Heart left ventricle (tissue), 13 donors: ENCODE data around the gene SLC10A4.

Experiments
- POLR2A ChIP-seq, 2 donors: fragments of 450-650 bp; IDR thresholded peaks; one replicate each; pipeline ENCODE4 v1.6.1; 2017; ENCODE audit warnings: antibody characterized with exemption in 2 of 2, mild to moderate bottlenecking in 2 of 2, moderate library complexity in 2 of 2
- TF ChIP-seq, protein P1 (sequence below), 12 donors: fragments of 200-600 bp; sonication (generic) in 4 of 12; IDR thresholded peaks; one replicate each; pipeline versions ENCODE4 v1.5.0 to v1.8.0; 2018 to 2022; ENCODE audit warnings: antibody characterized with exemption in 12 of 12, mild to moderate bottlenecking in 5 of 12
- donor health status: ischemic (EF 13 %, LVEDD 7.1; RV severe dilation, severe dysfunction).
- donor health status: DM: no; HTN: yes; CAD: no.
- donor health status: DM: no; HTN: no; CAD: no.
- donor health status: ischemic (EF 25% LVEDD 6.9; RV normal size, moderate dysfunction).
- donor health status: ischemic (EF 25% LVEDD 5.7; RV mildly dilated, moderate dysfunction).
- donor health status: ischemic (EF 35%, LVEDD 5.7; RV mildly dilated, moderate dysfunction).
- donor health status: nonischemic (EF 11% LVEDD 7.7; RV severe dilation, severe dysfunction).
- donor health status: DM: yes; HTN: yes; CAD: no.
- donor health status: PGD.
- donor health status: ischemic (EF 29% LVEDD 5.4; RV normal size, mild dysfunction).
- donor health status: nonischemic (EF 23%, LVEDD 6.1; RV moderate dilation, normal function).

DNA sequence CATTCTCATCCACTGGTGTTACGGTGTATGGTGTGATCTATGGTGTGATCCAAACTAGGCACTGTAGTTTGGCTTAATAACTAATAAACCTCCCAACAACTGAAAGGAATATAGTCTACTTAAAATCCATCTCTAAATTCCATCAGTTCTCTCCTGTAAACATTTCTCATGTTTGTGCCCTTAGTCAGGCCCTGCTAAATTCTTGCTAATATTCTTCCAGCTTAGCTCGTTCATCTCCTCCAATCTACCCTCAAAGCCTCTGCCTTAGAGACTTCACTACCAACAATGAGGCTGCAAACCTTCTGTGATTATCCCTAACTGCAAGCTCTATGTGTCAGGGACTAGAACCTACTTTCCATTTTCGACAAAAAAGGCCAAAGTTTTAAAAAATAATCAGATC lies 35.0 kb downstream of the SLC10A4 start:
- no peak for TF ChIP-seq POLR2A (IDR thresholded peaks at IDR 0.05)
- TF ChIP-seq, protein P1, sequence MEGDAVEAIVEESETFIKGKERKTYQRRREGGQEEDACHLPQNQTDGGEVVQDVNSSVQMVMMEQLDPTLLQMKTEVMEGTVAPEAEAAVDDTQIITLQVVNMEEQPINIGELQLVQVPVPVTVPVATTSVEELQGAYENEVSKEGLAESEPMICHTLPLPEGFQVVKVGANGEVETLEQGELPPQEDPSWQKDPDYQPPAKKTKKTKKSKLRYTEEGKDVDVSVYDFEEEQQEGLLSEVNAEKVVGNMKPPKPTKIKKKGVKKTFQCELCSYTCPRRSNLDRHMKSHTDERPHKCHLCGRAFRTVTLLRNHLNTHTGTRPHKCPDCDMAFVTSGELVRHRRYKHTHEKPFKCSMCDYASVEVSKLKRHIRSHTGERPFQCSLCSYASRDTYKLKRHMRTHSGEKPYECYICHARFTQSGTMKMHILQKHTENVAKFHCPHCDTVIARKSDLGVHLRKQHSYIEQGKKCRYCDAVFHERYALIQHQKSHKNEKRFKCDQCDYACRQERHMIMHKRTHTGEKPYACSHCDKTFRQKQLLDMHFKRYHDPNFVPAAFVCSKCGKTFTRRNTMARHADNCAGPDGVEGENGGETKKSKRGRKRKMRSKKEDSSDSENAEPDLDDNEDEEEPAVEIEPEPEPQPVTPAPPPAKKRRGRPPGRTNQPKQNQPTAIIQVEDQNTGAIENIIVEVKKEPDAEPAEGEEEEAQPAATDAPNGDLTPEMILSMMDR (IDR thresholded peaks at IDR 0.05): no peak
